Astrocyte of the spinal cord (primary cell): ENCODE results near the gene USP9X.
"Not testable (repeated sequence)": the region's sequence is repeated elsewhere in the genome, so short reads cannot be mapped to it uniquely, and the experiment has no call there.

Experiments used
- DNase-seq: peaks from one replicate; pipeline ENCODE4 v3.0.0; 2011; ENCODE audit warnings: low read depth, low spot score
- H3K4me3 ChIP-seq: 2 replicates; pipeline ENCODE4 v1.5.1; 2011; ENCODE audit warnings: low read depth, mild to moderate bottlenecking, low read length, moderate library complexity
- in situ Hi-C: cut with HindIII; loops from 2 replicates; pipeline ENCODE4 v1.10.0; 2017; ENCODE audit warnings: low sequenced_read_pairs
- TF ChIP-seq, protein P1 (sequence below): IDR thresholded peaks from 2 replicates; pipeline ENCODE4 v1.5.1; 2012; ENCODE audit warnings: low read depth, mild to moderate bottlenecking, low read length, inconsistent platforms

USP9X gene

DNA sequence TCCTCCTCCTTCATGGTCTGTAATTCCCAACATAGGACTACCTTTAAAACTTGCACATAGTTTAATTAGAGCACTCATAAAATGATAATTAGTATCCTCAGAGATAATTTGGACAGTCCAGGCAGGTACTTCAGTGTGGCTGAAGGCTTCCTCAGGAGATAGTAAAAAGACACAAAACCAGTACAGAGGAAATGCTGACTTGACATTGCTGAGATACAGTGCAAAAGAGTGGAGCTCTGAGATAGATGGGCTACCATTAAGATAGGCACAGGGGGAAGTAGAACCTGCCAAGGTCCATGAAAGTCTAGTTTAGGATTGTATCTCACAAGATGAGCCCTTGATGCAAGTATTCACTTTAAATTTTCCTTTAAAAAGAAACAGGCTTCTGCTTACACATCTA lies 91.0 kb downstream of the USP9X start:
- no peak overlapping the region for H3K4me3 ChIP-seq
- TF ChIP-seq, protein P1, sequence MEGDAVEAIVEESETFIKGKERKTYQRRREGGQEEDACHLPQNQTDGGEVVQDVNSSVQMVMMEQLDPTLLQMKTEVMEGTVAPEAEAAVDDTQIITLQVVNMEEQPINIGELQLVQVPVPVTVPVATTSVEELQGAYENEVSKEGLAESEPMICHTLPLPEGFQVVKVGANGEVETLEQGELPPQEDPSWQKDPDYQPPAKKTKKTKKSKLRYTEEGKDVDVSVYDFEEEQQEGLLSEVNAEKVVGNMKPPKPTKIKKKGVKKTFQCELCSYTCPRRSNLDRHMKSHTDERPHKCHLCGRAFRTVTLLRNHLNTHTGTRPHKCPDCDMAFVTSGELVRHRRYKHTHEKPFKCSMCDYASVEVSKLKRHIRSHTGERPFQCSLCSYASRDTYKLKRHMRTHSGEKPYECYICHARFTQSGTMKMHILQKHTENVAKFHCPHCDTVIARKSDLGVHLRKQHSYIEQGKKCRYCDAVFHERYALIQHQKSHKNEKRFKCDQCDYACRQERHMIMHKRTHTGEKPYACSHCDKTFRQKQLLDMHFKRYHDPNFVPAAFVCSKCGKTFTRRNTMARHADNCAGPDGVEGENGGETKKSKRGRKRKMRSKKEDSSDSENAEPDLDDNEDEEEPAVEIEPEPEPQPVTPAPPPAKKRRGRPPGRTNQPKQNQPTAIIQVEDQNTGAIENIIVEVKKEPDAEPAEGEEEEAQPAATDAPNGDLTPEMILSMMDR, result no peak
- in situ Hi-C loops, result no loop called here
- no peak for DNase-seq

DNA sequence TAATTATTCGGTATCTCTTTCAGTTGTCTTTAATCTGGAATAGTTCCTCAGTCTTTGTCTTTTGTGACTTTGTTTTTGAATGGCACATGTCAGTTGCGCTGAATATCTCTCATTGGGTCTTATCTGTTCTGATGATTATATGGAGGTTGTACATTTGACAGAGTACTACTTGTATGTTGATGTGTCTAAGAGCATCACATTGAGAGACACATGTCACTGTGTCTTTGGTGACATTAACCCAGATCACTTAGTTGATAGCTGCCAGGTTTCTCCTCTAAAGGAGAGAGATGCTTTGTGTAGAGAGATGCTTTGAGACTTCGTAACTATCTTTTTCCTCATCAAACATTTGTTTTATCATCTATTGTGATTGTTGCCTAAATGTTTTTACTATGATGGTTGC lies 92.1 kb downstream of the USP9X start:
- TF ChIP-seq, protein P1, result no peak
- no peak overlapping the region for H3K4me3 ChIP-seq
- no peak for DNase-seq
- in situ Hi-C loops, result no loop called here

DNA sequence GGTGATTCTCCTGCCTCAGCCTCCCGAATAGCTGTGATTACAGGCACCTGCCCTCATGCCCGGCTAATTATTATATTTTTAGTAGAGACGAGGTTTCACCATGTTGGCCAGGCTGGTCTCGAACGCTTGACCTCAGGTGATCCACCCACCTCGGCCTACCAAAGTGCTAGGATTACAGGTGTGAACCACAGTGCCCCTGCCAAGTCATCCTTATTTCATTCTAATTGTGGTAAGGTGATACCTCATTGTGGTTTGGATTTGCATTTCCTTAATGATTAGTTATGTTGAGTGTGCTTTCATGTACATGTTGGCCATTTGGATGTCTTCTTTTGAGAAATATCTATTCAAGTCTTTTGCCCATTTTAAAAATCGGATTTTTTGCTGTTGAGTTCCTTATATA lies 93.0 kb downstream of the USP9X start:
- no peak for DNase-seq
- TF ChIP-seq, protein P1, result no peak
- in situ Hi-C loops, result no loop called here
- no peak overlapping the region for H3K4me3 ChIP-seq

DNA sequence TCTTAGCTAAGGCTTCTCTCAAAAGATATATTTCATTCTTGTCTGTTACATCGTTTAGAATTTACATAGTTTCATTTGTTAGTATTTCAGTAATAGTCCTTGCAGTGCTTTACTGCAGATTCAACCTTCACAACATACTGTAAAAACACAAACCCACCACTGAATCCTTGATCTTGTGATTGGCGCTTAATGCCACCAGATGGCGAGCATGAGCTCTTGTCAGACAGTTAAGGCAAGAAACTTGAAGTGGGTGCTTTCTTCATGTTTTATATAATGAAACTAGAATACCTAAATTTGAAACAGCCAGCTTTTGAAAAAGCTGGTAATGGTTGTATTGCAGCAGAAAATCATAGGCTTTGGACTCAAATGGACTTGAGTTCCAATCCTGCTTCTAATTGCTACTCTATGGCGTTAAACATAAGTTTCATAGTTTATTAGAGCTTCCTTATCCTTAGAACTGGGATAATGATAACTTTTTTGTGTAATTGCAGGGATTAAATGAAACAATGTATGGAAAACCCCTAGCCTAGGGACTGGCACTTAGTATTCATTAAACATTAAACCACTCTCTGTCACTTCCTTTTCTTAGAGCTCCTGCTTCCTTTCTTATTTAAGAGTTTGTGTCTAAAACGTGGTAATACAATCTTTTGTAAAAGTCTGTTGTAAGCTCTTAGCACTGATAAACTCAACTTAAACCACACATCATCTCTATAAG lies 95.1 kb downstream of the USP9X start:
- no peak overlapping the region for H3K4me3 ChIP-seq
- in situ Hi-C loops, result no loop called here
- TF ChIP-seq, protein P1, result peak; percentile 85
- peak; percentile 76 for DNase-seq

DNA sequence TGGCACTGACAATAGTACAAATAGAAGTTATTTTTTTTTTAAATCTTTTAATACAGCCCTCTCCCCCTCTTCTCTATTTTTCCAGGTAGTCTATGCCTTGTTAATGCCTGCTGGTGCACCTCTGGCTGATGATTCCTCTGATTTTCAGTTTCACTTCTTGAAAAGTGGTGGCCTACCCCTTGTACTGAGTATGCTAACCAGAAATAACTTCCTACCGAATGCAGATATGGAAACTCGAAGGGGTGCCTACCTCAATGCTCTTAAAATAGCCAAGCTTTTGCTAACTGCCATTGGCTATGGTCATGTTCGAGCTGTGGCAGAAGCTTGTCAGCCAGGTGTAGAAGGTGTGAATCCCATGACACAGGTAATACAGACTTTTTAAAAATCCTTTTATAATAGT lies 99.1 kb downstream of the USP9X start:
- no peak for DNase-seq
- TF ChIP-seq, protein P1, result no peak
- in situ Hi-C loops, result no loop called here
- no peak overlapping the region for H3K4me3 ChIP-seq

DNA sequence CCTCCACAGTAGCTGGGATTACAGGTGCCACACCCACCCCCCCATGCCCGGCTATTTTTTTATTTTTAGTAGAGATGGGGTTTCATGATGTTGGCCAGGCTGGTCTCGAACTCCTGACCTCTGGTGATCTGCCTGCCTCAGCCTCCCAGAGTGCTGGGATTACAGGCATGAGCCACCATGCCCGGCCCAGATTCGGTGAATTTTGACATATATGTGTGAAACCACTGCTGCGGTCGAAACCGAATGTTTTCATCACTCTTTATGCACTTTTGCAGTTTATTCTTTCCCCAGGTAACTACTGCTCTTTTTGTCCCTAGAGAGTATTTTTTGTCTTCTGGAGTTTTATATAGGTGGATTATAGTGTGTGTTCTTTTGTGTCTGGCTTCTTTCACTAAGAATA lies 101.7 kb downstream of the USP9X start:
- in situ Hi-C loops, H3K4me3 ChIP-seq, DNase-seq: not testable (repeated sequence)

DNA sequence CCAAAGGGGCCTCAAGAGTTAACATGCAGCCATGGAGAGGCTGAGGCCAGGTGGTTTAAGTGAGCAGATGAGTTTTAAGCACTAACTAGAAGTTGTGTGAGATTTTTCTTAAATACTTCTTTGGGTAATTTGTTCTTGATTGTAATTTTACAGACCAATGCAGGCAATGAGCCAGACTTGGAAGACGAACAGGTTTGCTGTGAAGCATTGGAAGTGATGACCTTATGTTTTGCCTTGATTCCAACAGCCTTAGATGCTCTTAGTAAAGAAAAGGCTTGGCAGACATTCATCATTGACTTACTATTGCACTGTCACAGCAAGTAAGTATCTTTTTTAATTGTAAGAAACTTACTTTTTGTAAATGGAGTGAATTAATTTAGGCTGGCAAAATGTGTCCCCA lies 103.9 kb downstream of the USP9X start:
- DNase-seq, result no peak
- in situ Hi-C loops, result no loop called here
- TF ChIP-seq, protein P1, result no peak
- no peak overlapping the region for H3K4me3 ChIP-seq
